Breast epithelium (tissue), 3 donors: ENCODE measurements around the gene PHACTR4.

Experiments used
- CTCF ChIP-seq, 3 donors: fragments of 450-650 bp; IDR thresholded peaks; one replicate each; pipeline ENCODE4 v1.5.1; 2016 to 2017; ENCODE audit warnings: antibody characterized with exemption in 3 of 3, mild to moderate bottlenecking in 3 of 3, moderate library complexity in 3 of 3
- POLR2A ChIP-seq: fragments of 450-650 bp; IDR thresholded peaks from one replicate; pipeline ENCODE4 v1.6.1; 2016; ENCODE audit warnings: antibody characterized with exemption, mild to moderate bottlenecking, moderate library complexity
- POLR2AphosphoS5 ChIP-seq, 3 donors: sonication (generic); formaldehyde crosslinking; IDR thresholded peaks; one replicate each; pipeline ENCODE4 v1.6.1; 2017; ENCODE audit warnings: antibody characterized with exemption in 3 of 3

GRCh38 chr1:28341591-28341990 is 27.9 kb upstream of the PHACTR4 start:
- TF ChIP-seq CTCF (IDR thresholded peaks at IDR 0.05): no peak
- no peak for TF ChIP-seq POLR2AphosphoS5 (IDR thresholded peaks at IDR 0.05)
- no peak for TF ChIP-seq POLR2A
